A673 (cell line): ENCODE measurements around the gene UEVLD. TPM values are rescaled to one million over a fixed set of nuclear protein-coding genes. Genes with fewer than 3 reads are reported as not detected.

Source experiments
- BruUV-seq: library from RNA; stranded (reverse); fragments of 400-500 nt; replicated peaks from 2 replicates; lab custom pipeline; 2021; lab: Mats Ljungman, UMichigan
- CTCF ChIA-PET: fragments of 300-600 bp; sonication (Branson Sonifier 250); formaldehyde crosslinking; loops from one replicate; lab custom pipeline; 2022; ENCODE audit warnings: antibody characterized with exemption; lab: Charles Lee
- POLR2A ChIA-PET: fragments of 300-600 bp; sonication (Branson Sonifier 250); formaldehyde crosslinking; loops from one replicate; lab custom pipeline; 2022; ENCODE audit warnings: antibody characterized with exemption; ENCODE audit not compliant: low non-redundant PET; lab: Charles Lee
- DNase-seq: peaks from one replicate; pipeline ENCODE4 v3.0.0-alpha.2; 2015; ENCODE audit warnings: low spot score
- H3K27ac ChIP-seq: fragments of 200-600 bp; sonication (generic); 2 replicates; pipeline ENCODE4 v1.5.1; 2016; ENCODE audit warnings: mixed run types, low read depth, mild to moderate bottlenecking, mixed read lengths, antibody characterized with exemption, low read length; ENCODE audit not compliant: poor library complexity, severe bottlenecking
- H3K27me3 ChIP-seq: fragments of 200-600 bp; sonication (generic); replicated peaks from 2 replicates; pipeline ENCODE4 v1.6.1; 2017; ENCODE audit warnings: mixed run types, low read depth, mild to moderate bottlenecking, mixed read lengths, antibody characterized with exemption, low read length; ENCODE audit not compliant: insufficient read depth, poor library complexity
- H3K36me3 ChIP-seq: fragments of 200-600 bp; sonication (generic); 2 replicates; pipeline ENCODE4 v1.6.1; 2016; ENCODE audit warnings: mixed run types, mild to moderate bottlenecking, mixed read lengths, antibody characterized with exemption, low read length; ENCODE audit not compliant: insufficient read depth, poor library complexity, severe bottlenecking
- H3K4me1 ChIP-seq: fragments of 200-600 bp; sonication (generic); 2 replicates; pipeline ENCODE4 v1.6.1; 2017; ENCODE audit warnings: mixed run types, mild to moderate bottlenecking, mixed read lengths, antibody characterized with exemption, low read length; ENCODE audit not compliant: insufficient read depth, poor library complexity, severe bottlenecking
- H3K4me3 ChIP-seq: fragments of 200-600 bp; sonication (generic); 2 replicates; pipeline ENCODE4 v1.5.1; 2016; ENCODE audit warnings: low read depth, mixed run types, mild to moderate bottlenecking, mixed read lengths, low read length; ENCODE audit not compliant: poor library complexity, severe bottlenecking
- H3K9me3 ChIP-seq: fragments of 200-600 bp; sonication (generic); 2 replicates; pipeline ENCODE4 v1.6.1; 2016; ENCODE audit warnings: mixed run types, low read depth, mild to moderate bottlenecking, mixed read lengths, antibody characterized with exemption, low read length; ENCODE audit not compliant: poor library complexity, severe bottlenecking
- CTCF ChIP-seq: fragments of 300-800, 200-600 bp; sonication (generic); conservative IDR thresholded peaks from 2 replicates; pipeline ENCODE4 v1.5.1; 2017; ENCODE audit warnings: low read depth, mild to moderate bottlenecking, antibody characterized with exemption, low read length, moderate library complexity, mixed read lengths
- EZH2 ChIP-seq: fragments of 200-600 bp; sonication (generic); IDR thresholded peaks from 2 replicates; pipeline ENCODE4 v1.6.1; 2017; ENCODE audit warnings: borderline replicate concordance, low read depth, mild to moderate bottlenecking, mixed read lengths, antibody characterized with exemption, low read length; ENCODE audit not compliant: poor library complexity, severe bottlenecking
- intact Hi-C: fragments of 100-400 bp; cut with micrococcal nuclease; formaldehyde crosslinking; loops from one replicate; pipeline ENCODE4 v1.10.0; 2022; ENCODE audit not compliant: unreplicated experiment
- total RNA-seq: library from RNA; stranded (reverse); gene quantifications from 2 replicates; pipeline ENCODE4 v1.2.3, GENCODE V29; 2021

Gene UEVLD
- total RNA-seq, 1 experiment from 2014 or later: 17.5 TPM

GRCh38 chr11:18575361-18575760 is 13.2 kb downstream of the UEVLD start:
- H3K4me1 ChIP-seq: no peaks in the 10 kb centered on the region
- no peak overlapping the region for H3K27ac ChIP-seq
- no peak for TF ChIP-seq EZH2
- TF ChIP-seq CTCF: no peak
- BruUV-seq: no TSS peak
- intact Hi-C loops: no loop called here
- no peak for DNase-seq
- no peak overlapping the region for H3K4me3 ChIP-seq
- H3K36me3 ChIP-seq: peaks cover 3% of the 10 kb centered on the region
- CTCF ChIA-PET: no interaction called here
- H3K9me3 ChIP-seq: no peaks in the 10 kb centered on the region
- POLR2A ChIA-PET: no interaction called here
- H3K27me3 ChIP-seq: no peaks in the 10 kb centered on the region

GRCh38 chr11:18567081-18567480 is 21.5 kb downstream of the UEVLD start:
- ChIA-PET POLR2A (no interaction called here), CTCF (no interaction called here)
- no peak for DNase-seq
- H3K9me3 ChIP-seq: no peaks in the 10 kb centered on the region
- no peaks in the 10 kb centered on the region for H3K27me3 ChIP-seq
- H3K36me3 ChIP-seq: peaks cover 4% of the 10 kb centered on the region
- BruUV-seq: no TSS peak
- intact Hi-C loops: no loop called here
- no peaks in the 10 kb centered on the region for H3K4me1 ChIP-seq
- no peak for TF ChIP-seq CTCF
- no peak for TF ChIP-seq EZH2
- H3K27ac ChIP-seq: no peak overlapping the region
- no peak overlapping the region for H3K4me3 ChIP-seq

- DNase-seq: no peak
- POLR2A ChIA-PET: no interaction called here
- CTCF ChIA-PET: no interaction called here
- no peak overlapping the region for H3K4me3 ChIP-seq
- H3K27ac ChIP-seq: no peak overlapping the region
- no peak for TF ChIP-seq CTCF
- TF ChIP-seq EZH2: no peak
- H3K36me3 ChIP-seq: peaks cover 4% of the 10 kb centered on the region
- H3K27me3 ChIP-seq: no peaks in the 10 kb centered on the region
- no peaks in the 10 kb centered on the region for H3K4me1 ChIP-seq
- no TSS peak for BruUV-seq
- intact Hi-C loops: no loop called here
- H3K9me3 ChIP-seq: no peaks in the 10 kb centered on the region
Observed at GRCh38 chr11:18566406-18566805, 22.1 kb downstream of the UEVLD start.
